WTC11 (cell line): ENCODE results near the gene ESPN. TPM values are rescaled to one million over a fixed set of nuclear protein-coding genes. Genes with fewer than 3 reads are reported as not detected.
A peak's percentile ranks its signal among the peaks of the same experiment; 100 is the strongest.

Source experiments
- ATAC-seq: fragments of 200-7000 bp; cut with Tn5 transposase; 2 replicates; pipeline ENCODE4 v1.10.0; 2021; ENCODE audit warnings: mild to moderate bottlenecking, moderate library complexity
- CTCF ChIA-PET: fragments of 300-600 bp; sonication (Branson Sonifier 250); formaldehyde crosslinking; loops from one replicate; lab custom pipeline; 2021; ENCODE audit warnings: antibody characterized with exemption; lab: Charles Lee
- POLR2A ChIA-PET: fragments of 350-600 bp; sonication (Branson Sonifier 250); formaldehyde crosslinking; loops from one replicate; lab custom pipeline; 2021; ENCODE audit warnings: antibody characterized with exemption; lab: Charles Lee
- DNase-seq: peaks from one replicate; pipeline ENCODE4 v3.0.0; 2021; ENCODE audit warnings: low spot score
- H3K27ac Mint-ChIP-seq: 2 replicates; pipeline ENCODE4 v1.8.0; 2021; ENCODE audit warnings: mixed read lengths
- H3K27me3 Mint-ChIP-seq: 2 replicates; pipeline ENCODE4 v1.8.0; 2021; ENCODE audit warnings: low read depth, mild to moderate bottlenecking, moderate library complexity, mixed read lengths
- H3K36me3 Mint-ChIP-seq: 2 replicates; pipeline ENCODE4 v1.8.0; 2021; ENCODE audit warnings: mixed read lengths
- H3K4me1 Mint-ChIP-seq: 2 replicates; pipeline ENCODE4 v1.8.0; 2022; ENCODE audit warnings: mixed read lengths
- H3K4me3 Mint-ChIP-seq: 2 replicates; pipeline ENCODE4 v1.8.0; 2021; ENCODE audit warnings: mild to moderate bottlenecking, moderate library complexity, mixed read lengths
- H3K9me3 Mint-ChIP-seq: 2 replicates; pipeline ENCODE4 v1.8.0; 2021; ENCODE audit warnings: mixed read lengths
- ETV6 ChIP-seq: sonication (generic); formaldehyde crosslinking; IDR thresholded peaks from 2 replicates; pipeline ENCODE4 v1.8.1; 2022; ENCODE audit warnings: mild to moderate bottlenecking, missing genetic modification reagents
- HMGXB4 ChIP-seq: sonication (generic); formaldehyde crosslinking; IDR thresholded peaks from 2 replicates; pipeline ENCODE4 v1.8.1; 2023; ENCODE audit warnings: mild to moderate bottlenecking, moderate library complexity, missing genetic modification reagents
- NFATC4 ChIP-seq: fragments of 250-450 bp; sonication (Bioruptor Pico); IDR thresholded peaks from 2 replicates; pipeline ENCODE4 v1.9.0; 2021; ENCODE audit warnings: mild to moderate bottlenecking
- RELA ChIP-seq: sonication (generic); formaldehyde crosslinking; IDR thresholded peaks from 2 replicates; pipeline ENCODE4 v1.8.1; 2022; ENCODE audit warnings: missing genetic modification reagents, mild to moderate bottlenecking, borderline replicate concordance
- SP1 ChIP-seq: sonication (generic); formaldehyde crosslinking; conservative IDR thresholded peaks from 2 replicates; pipeline ENCODE4 v1.8.1; 2022; ENCODE audit warnings: missing genetic modification reagents
- ZMAT4 ChIP-seq: fragments of 250-450 bp; sonication (Bioruptor Pico); IDR thresholded peaks from 2 replicates; pipeline ENCODE4 v1.9.0; 2021; ENCODE audit warnings: mild to moderate bottlenecking
- total RNA-seq: library from RNA; stranded (reverse); gene quantifications from 3 replicates; pipeline ENCODE4 v1.2.3, GENCODE V29; 2021
- TF ChIP-seq, protein P1 (sequence below): sonication (generic); formaldehyde crosslinking; IDR thresholded peaks from 2 replicates; pipeline ENCODE4 v1.8.1; 2022; ENCODE audit warnings: mild to moderate bottlenecking, moderate library complexity, missing genetic modification reagents
- TF ChIP-seq, protein P2 (sequence below): sonication (generic); formaldehyde crosslinking; conservative IDR thresholded peaks from 2 replicates; pipeline ENCODE4 v1.8.1; 2022; ENCODE audit warnings: mild to moderate bottlenecking, missing genetic modification reagents
- TF ChIP-seq, protein P3 (sequence below): fragments of 250-450 bp; sonication (Bioruptor Pico); conservative IDR thresholded peaks from 2 replicates; pipeline ENCODE4 v1.9.0; 2021; ENCODE audit warnings: mild to moderate bottlenecking
- TF ChIP-seq, protein P4 (sequence below): fragments of 200-600 bp; IDR thresholded peaks from 2 replicates; pipeline ENCODE4 v1.8.0; 2022; ENCODE audit warnings: antibody characterized with exemption

ESPN gene
- total RNA-seq, 1 experiment from 2014 or later, result 46.1 TPM

- peaks cover 7% of the 10 kb centered on the region; the same call in 1 of the 2 replicates for H3K27me3 Mint-ChIP-seq
- H3K4me3 Mint-ChIP-seq, result peak overlapping the region; percentile 74
- H3K9me3 Mint-ChIP-seq, result no peaks in the 10 kb centered on the region
- ATAC-seq (peak; percentile 7), DNase-seq (no peak)
- CTCF ChIA-PET, result interaction anchor here (0.6 to 10.3 kb wide), 14 partner anchors 8 to 238 kb away, joined by 3 to 179 read pairs (median 14); partner anchors contain the start of genes HES2 and TNFRSF25
- POLR2A ChIA-PET, result no interaction called here
- no peaks in the 10 kb centered on the region for H3K36me3 Mint-ChIP-seq
- peaks cover 22% of the 10 kb centered on the region for H3K4me1 Mint-ChIP-seq
- H3K27ac Mint-ChIP-seq, result no peak overlapping the region
- TF ChIP-seq, protein P1, sequence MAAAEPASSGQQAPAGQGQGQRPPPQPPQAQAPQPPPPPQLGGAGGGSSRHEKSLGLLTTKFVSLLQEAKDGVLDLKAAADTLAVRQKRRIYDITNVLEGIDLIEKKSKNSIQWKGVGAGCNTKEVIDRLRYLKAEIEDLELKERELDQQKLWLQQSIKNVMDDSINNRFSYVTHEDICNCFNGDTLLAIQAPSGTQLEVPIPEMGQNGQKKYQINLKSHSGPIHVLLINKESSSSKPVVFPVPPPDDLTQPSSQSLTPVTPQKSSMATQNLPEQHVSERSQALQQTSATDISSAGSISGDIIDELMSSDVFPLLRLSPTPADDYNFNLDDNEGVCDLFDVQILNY (CRISPR knock-in tag), result 0 out of 2 replicates have a peak, but pooled peaks have one; percentile 6
- TF ChIP-seq NFATC4 (no peak), RELA (CRISPR knock-in tag) (peak; percentile 37; the same call in 1 of the 2 replicates)
These were observed 60.2 kb downstream of the ESPN start for GRCh38 chr1:6484826-6485167.

DNA sequence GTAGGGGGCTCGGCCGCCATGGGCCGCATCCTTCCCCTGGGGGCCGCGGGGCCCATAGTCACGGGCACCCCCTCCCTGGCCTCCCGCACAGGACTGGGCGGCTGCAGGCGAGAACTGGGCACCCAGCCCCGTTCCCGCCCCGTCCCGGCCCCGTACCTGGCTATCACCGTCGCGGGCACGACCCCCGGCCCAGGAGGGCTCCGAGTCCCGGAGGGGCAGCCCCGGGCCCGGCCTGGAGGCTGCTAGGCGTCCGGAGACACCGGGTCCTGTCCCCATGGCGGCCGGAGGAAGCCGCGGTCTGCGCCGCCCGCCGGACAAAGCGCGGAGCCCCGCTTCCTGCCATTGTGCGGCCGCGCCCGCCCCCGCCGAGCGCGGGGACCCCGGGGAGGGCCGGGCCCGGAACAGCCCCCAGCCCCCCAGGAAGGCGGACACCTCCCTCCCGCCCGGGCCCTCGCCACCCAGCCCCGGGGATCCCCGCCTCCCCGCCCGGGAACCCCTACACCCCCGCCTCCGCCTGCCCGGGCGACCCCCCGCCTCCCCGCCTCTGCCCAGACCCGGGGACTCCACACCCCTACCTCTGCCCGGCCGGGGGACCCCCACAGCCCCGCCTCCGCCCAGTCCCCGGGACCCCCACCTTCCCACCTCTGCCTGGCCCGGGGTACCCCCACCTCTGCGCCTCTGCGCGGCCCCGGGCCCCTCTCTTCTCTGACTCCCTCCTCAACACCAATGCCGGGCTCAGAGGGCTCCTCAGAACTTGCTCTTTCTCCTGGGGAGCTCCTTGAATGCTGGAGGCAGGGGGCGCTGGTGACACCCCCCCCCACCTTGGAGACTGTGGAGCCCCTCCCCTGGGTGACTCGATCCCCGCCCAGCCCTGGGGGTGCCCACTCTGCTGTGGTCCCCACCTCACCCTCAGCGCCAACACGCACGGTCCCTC, 60.9 kb downstream of the ESPN start:
- Mint-ChIP-seq H3K36me3 (no peaks in the 10 kb centered on the region), H3K27me3 (peaks cover 7% of the 10 kb centered on the region; the same call in 1 of the 2 replicates)

GRCh38 chr1:6486433-6487011, 61.9 kb downstream of the ESPN start:
- peak overlapping the region; percentile 71 for H3K4me3 Mint-ChIP-seq
- peak; percentile 96 for DNase-seq
- peaks cover 7% of the 10 kb centered on the region; the same call in 1 of the 2 replicates for H3K27me3 Mint-ChIP-seq
- no peaks in the 10 kb centered on the region for H3K36me3 Mint-ChIP-seq
- H3K9me3 Mint-ChIP-seq, result no peaks in the 10 kb centered on the region
- peak; percentile 70 for ATAC-seq
- no peak overlapping the region for H3K27ac Mint-ChIP-seq
- H3K4me1 Mint-ChIP-seq, result peaks cover 27% of the 10 kb centered on the region
- ChIA-PET POLR2A (interaction anchor here (0.8 to 1.7 kb wide), 2 partner anchors 12 to 15 kb away, joined by 3 to 10 read pairs; no protein-coding TSS in a partner anchor), CTCF (interaction anchor here (0.6 to 10.3 kb wide), 45 partner anchors 8 to 732 kb away, joined by 3 to 179 read pairs (median 6); partner anchors contain the start of genes HES2, KLHL21, TAS1R1 and THAP3)
- TF ChIP-seq, protein P2, sequence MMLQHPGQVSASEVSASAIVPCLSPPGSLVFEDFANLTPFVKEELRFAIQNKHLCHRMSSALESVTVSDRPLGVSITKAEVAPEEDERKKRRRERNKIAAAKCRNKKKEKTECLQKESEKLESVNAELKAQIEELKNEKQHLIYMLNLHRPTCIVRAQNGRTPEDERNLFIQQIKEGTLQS (CRISPR knock-in tag), result no peak
- TF ChIP-seq, protein P3, sequence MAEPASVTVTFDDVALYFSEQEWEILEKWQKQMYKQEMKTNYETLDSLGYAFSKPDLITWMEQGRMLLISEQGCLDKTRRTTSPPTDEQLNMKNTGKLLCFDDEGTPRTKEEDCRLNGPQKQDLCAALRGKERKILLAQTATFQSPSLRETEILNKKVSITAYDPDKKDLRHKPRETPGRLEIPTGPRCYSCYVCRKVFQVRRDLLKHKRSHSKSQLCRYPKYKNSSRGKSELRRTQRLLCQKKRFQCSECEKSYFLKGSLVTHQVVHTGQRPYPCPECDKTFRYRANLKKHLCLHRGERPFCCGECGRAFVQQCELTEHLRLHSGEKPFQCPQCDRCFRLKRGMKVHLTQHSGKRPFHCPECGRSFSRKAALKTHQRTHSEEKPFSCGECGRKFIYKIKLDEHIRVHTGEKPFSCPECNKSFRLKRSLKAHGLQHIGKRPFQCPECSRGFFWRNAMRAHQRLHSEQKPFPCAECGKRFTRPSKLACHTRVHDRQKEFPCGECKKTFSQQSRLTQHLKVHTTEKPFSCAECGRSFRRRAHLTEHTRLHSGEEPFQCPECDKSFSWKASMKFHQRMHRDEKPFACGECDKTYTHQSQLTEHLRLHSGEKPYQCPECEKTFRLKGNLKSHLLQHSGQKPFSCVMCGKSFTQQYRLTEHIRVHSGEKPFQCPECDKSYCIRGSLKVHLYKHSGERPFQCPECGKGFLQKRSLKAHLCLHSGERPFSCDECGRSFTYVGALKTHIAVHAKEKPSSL, result no peak
- TF ChIP-seq HMGXB4 (CRISPR knock-in tag) (peak; percentile 62; the same call in 1 of the 2 replicates), ETV6 (CRISPR knock-in tag) (peak; percentile 82; the same call in 1 of the 2 replicates), ZMAT4 (no peak)
- TF ChIP-seq, protein P4, sequence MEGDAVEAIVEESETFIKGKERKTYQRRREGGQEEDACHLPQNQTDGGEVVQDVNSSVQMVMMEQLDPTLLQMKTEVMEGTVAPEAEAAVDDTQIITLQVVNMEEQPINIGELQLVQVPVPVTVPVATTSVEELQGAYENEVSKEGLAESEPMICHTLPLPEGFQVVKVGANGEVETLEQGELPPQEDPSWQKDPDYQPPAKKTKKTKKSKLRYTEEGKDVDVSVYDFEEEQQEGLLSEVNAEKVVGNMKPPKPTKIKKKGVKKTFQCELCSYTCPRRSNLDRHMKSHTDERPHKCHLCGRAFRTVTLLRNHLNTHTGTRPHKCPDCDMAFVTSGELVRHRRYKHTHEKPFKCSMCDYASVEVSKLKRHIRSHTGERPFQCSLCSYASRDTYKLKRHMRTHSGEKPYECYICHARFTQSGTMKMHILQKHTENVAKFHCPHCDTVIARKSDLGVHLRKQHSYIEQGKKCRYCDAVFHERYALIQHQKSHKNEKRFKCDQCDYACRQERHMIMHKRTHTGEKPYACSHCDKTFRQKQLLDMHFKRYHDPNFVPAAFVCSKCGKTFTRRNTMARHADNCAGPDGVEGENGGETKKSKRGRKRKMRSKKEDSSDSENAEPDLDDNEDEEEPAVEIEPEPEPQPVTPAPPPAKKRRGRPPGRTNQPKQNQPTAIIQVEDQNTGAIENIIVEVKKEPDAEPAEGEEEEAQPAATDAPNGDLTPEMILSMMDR, result peak; percentile 86

More for the DNA sequence above, 60.9 kb downstream of the ESPN start:
- Mint-ChIP-seq H3K27ac (no peak overlapping the region), H3K4me3 (peak overlapping the region; percentile 71), H3K9me3 (no peaks in the 10 kb centered on the region), H3K4me1 (peaks cover 22% of the 10 kb centered on the region)
- TF ChIP-seq, protein P1 (CRISPR knock-in tag), result 0 out of 2 replicates have a peak, but pooled peaks have one; percentile 6
- TF ChIP-seq HMGXB4 (CRISPR knock-in tag), result peak; percentile 58; the same call in 1 of the 2 replicates
- no peak for TF ChIP-seq ZMAT4
- TF ChIP-seq SP1 (CRISPR knock-in tag), result peak; percentile 12; the same call in 1 of the 2 replicates
- DNase-seq (no peak), ATAC-seq (no peak)
- ChIA-PET POLR2A (interaction anchor here (0.8 to 1.7 kb wide), 2 partner anchors 13 to 14 kb away, joined by 3 to 10 read pairs; no protein-coding TSS in a partner anchor), CTCF (interaction anchor here (0.6 to 10.3 kb wide), 45 partner anchors 9 to 733 kb away, joined by 3 to 179 read pairs (median 6); partner anchors contain the start of genes HES2, KLHL21, TAS1R1 and THAP3)
